Measurements from ENCODE around the gene LDLRAD3. TPM values are rescaled to one million over a fixed set of nuclear protein-coding genes. Genes with fewer than 3 reads are reported as not detected.

Gene LDLRAD3
- polyA plus RNA-seq, 1 of the 3 experiments (the other 2 are of a cell fraction): 10.6 TPM

DNA sequence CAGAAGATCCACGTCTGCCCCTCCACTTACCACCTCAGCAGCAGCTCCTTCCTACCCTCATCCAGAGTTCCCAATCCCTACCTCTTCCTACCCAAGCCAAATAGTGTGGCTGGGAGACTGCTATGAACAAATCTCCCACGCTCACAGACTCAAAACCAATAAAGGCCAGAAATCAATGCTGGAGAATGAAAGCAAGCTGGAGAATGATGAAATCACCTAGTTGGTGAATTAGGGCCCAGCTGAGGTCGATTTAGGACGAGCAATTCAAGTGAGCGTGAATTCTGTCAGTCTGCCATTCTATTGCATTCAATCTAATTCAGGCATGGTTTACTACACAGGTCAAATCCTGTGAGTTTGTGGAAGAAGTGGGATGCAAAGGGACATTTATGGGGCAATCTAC, 322.9 kb downstream of the LDLRAD3 start:
- Histone ChIP-seq H3K79me2 (ENCODE audit: insufficient read depth) (no peaks in the 10 kb centered on the region), H3K4me3 (ENCODE audit: low read depth in 2 of 2, low read length in 1 of 2) (no peak overlapping the region), H4K20me1 (ENCODE audit: insufficient read depth) (no peaks in the 10 kb centered on the region), H3K4me2 (no peak overlapping the region), H3K9me2 (no peaks in the 10 kb centered on the region), H3K4me1 (ENCODE audit: control insufficient read depth in 1 of 2, insufficient read depth in 2 of 2, low read depth in 1 of 2, low read length in 1 of 2) (peaks cover 0 to 6% of the 10 kb centered on the region in 2 experiments; a peak in 1 of 4 replicates), H3K9me3 (no peaks in the 10 kb centered on the region), H3K27me3 (ENCODE audit: insufficient read depth) (no peaks in the 10 kb centered on the region), H3K36me3 (replicated peaks in 1 of 2; ENCODE audit: control insufficient read depth in 1 of 2, insufficient read depth in 2 of 2, low read length in 1 of 2) (peaks cover 8% of the 10 kb centered on the region in 2 experiments), H2AFZ (ENCODE audit: low read depth) (no peak overlapping the region), H3K27ac (ENCODE audit: low read depth in 2 of 2, low read length in 1 of 2) (no peak overlapping the region), H3K9ac (no peak overlapping the region), H3F3A (replicated peaks; ENCODE audit: insufficient read depth) (no peaks in the 10 kb centered on the region)
- 51% methylated on average over 5 of the region's 5 CpGs for WGBS (ENCODE audit: low lambda C conversion rate)
- TF ChIP-seq POLR2AphosphoS5 (IDR thresholded peaks at IDR 0.05; ENCODE audit: low read depth, low read length) (no peak), USF2 (IDR thresholded peaks at IDR 0.05; ENCODE audit: borderline replicate concordance, low read depth, low read length) (no peak), TCF12 (IDR thresholded peaks at IDR 0.05) (no peak), TEAD4 (IDR thresholded peaks at IDR 0.05; ENCODE audit: borderline replicate concordance, insufficient read depth) (no peak), PBX3 (IDR thresholded peaks at IDR 0.05) (no peak), GATA2 (CRISPR knock-in tag; IDR thresholded peaks at IDR 0.05) (no peak), MEF2A (IDR thresholded peaks at IDR 0.05; ENCODE audit: borderline replicate concordance, low read depth) (no peak), ZBTB33 (IDR thresholded peaks at IDR 0.05; ENCODE audit: borderline replicate concordance, low read depth) (no peak), MXI1 (IDR thresholded peaks at IDR 0.05; ENCODE audit: low read depth, low read length) (no peak), NFIC (IDR thresholded peaks at IDR 0.05; ENCODE audit: borderline replicate concordance) (no peak), ELF1 (IDR thresholded peaks at IDR 0.05) (no peak), RCOR1 (IDR thresholded peaks at IDR 0.05; ENCODE audit: low read length) (no peak)
- TF ChIP-seq, protein P1, sequence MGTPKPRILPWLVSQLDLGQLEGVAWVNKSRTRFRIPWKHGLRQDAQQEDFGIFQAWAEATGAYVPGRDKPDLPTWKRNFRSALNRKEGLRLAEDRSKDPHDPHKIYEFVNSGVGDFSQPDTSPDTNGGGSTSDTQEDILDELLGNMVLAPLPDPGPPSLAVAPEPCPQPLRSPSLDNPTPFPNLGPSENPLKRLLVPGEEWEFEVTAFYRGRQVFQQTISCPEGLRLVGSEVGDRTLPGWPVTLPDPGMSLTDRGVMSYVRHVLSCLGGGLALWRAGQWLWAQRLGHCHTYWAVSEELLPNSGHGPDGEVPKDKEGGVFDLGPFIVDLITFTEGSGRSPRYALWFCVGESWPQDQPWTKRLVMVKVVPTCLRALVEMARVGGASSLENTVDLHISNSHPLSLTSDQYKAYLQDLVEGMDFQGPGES (IDR thresholded peaks at IDR 0.05; ENCODE audit: low read depth, low read length): no peak
- TF ChIP-seq, protein P2, sequence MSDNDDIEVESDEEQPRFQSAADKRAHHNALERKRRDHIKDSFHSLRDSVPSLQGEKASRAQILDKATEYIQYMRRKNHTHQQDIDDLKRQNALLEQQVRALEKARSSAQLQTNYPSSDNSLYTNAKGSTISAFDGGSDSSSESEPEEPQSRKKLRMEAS (IDR thresholded peaks at IDR 0.05; ENCODE audit: low read depth): no peak
- TF ChIP-seq, protein P3, sequence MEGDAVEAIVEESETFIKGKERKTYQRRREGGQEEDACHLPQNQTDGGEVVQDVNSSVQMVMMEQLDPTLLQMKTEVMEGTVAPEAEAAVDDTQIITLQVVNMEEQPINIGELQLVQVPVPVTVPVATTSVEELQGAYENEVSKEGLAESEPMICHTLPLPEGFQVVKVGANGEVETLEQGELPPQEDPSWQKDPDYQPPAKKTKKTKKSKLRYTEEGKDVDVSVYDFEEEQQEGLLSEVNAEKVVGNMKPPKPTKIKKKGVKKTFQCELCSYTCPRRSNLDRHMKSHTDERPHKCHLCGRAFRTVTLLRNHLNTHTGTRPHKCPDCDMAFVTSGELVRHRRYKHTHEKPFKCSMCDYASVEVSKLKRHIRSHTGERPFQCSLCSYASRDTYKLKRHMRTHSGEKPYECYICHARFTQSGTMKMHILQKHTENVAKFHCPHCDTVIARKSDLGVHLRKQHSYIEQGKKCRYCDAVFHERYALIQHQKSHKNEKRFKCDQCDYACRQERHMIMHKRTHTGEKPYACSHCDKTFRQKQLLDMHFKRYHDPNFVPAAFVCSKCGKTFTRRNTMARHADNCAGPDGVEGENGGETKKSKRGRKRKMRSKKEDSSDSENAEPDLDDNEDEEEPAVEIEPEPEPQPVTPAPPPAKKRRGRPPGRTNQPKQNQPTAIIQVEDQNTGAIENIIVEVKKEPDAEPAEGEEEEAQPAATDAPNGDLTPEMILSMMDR (IDR thresholded peaks at IDR 0.05): no peak
- CTCF ChIA-PET: interaction anchor here (0.6 to 8.1 kb wide), 41 partner anchors 9 to 803 kb away, joined by 3 to 88 read pairs (median 5); partner anchors contain the start of gene FJX1
- DNase-seq: no peak
- POLR2A ChIA-PET: no interaction called here

Measured in SK-N-SH (cell line).